Stimulated activated naive CD4-positive, alpha-beta T cell (primary cell): ENCODE measurements around the gene MYOM1.
"Not testable (repeated sequence)": the region's sequence is repeated elsewhere in the genome, so short reads cannot be mapped to it uniquely, and the experiment has no call there.

Experiments
- DNase-seq, 6 experiments: peaks; one replicate each; lab custom pipeline; 2025; lab: John Stamatoyannopoulos, UW

The MYOM1 gene

DNA sequence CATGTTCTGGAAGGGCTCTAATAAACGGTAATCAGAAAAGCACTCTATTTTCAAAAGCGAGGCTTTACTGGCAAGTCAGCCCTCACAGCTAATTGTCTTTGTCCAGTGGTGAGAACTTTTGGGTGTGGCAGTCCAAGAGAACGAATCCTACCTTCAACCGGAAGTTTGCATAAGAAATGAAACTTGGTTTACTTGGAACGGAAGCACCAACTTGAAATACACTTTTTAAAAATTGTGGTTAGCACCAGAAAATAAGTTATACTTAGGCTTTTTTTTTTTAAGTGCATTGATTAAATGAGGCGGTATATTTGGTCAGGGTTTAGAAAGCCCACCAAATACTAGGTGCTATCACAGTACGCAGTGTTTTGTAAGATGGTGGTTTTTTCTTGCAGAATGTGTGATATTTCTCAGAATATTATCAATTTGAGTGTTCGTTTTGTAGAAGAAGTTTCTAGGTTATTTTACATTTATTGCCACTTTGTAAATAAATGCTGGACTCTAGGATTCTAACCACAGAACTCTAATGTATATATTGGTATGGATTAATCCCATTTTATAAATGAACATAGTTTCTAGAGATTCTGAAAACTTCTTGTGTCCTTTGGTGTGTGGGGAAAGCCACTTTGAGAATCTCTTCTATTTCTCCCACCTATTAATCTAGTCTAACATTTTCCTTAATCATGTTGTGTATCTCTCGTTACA lies 29.0 kb upstream of the MYOM1 start:
- DNase-seq, result peak in 3 of 6 experiments; percentile 40 to 46 (median 42)

DNA sequence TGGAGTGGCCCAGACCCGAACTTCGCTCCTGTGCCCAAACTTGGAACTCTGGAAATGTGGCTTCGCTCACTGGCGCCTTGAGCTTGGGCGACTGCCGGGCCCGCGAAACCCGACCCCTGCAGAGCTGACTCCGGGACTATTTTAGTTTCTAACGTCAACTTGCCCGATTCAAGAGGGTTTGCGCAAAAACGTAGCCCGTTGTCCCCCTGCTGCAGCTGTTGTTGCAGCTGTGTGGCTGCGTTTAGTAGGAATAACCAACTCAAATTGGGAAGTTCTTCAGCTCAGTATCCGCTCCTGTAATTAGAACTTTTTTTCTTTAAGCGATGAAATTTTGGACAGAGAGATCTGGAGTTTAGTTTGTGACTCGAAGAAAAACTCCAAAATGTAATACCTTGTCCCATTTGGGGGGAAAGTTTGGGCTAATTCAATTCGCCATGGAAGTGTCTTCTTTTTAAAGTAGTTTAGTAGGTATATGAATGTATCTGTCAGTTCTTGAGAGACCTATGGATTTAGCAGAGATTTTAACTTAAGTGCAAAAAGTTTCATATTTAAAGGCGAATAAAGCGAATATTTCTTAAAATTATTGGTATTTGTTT lies 28.4 kb upstream of the MYOM1 start:
- DNase-seq, result peak in 1 of 6 experiments; percentile 29

DNA sequence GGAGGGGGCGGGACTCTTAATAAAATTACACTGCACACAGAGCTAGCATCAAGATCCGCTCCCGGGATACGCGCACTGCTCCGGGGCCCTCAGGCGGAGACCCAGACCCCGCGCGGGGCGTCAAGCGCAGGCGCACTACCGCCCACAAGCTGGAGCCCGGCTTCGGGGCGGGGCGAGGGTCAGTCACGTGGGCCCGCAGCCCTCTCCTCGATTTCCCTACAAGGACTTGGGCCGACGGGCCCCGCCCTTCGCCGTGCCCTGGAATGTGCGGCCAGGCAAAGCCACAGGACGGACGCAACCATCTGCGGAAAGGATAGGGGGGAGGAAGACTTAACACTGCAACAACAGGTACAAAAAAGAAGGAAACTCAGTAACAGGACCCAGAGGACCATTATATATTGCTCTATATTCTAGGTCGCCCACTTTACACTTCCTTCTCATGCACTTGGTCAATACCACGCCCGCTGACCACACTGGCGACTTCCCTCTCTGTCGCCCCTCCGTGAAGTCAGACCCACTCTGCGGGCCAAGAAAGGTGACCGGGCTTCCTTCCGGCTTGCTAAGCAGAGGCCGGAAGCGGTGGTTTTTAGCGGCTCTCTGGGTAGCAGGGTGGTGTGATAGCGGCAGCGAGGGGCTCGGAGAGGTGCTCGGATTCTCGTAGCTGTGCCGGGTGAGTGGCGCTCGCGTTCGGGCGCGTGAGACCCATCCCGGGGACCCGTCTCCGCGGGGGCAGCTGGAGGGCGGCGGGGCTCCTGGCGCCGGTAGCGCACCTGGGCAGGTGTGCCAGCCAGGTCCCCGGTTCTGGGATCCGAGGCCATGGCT lies 27.7 kb upstream of the MYOM1 start, which contains the start of gene MYL12A:
Gene MYL12A (plus strand): TSS at position 562 of the 822 bp plus-strand sequence. CDS start 5,447 bp downstream, outside the sequence.
- DNase-seq, result peak; percentile 82 to 92 (median 85)

DNA sequence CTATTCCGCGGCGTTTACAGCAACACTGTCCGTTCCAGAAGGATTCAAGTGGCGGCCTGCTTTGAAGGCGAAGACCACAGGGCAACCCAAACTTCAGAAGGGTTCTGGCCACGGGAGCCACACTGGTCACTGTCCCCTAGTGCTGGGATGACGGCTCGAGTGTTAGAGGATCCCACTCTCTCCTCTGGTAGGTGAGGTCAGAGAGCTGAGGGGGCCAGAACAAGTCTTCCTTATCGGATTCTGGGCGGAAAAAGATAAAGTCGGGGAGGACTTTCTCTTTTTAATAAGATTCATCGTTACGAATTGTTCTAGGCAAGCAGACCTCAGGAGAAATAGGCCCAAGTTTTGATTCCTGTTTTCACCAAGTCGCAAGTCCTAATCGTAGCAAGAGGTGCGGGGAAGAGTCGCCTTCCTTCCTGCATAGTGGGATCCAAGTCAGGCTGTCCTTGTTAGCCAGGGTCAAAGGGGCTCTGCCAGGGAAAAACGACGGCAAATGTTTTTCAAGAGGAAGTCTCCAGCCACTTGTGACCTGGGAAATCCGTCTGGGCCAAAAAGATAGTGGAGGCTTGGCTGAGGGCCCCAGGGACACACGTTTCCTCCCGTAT lies 27.0 kb upstream of the MYOM1 start:
- peak in 3 of 6 experiments; percentile 12 to 61 (median 15) for DNase-seq

GRCh38 chr18:3245853-3246634 lies 26.3 kb upstream of the MYOM1 start:
- peak; percentile 65 to 74 (median 69) for DNase-seq

DNA sequence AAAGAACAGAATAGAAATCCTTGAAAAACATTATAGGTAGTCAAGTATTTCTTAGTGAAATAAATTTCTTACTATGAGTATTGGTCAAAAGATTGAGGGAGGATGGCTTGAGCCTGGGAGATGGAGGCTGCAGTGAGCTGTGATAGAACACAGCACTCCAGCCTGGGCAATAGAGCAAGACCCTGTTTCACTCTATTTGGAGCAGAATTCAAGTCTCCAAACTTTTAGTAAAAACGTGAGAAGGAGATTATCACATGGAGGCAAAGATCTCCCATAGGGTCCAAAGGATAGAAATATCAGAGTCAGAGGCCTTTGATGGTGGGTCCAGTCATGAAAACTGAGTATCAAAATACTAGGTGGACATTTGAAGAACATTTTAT lies 25.4 kb upstream of the MYOM1 start:
- no peak for DNase-seq

DNA sequence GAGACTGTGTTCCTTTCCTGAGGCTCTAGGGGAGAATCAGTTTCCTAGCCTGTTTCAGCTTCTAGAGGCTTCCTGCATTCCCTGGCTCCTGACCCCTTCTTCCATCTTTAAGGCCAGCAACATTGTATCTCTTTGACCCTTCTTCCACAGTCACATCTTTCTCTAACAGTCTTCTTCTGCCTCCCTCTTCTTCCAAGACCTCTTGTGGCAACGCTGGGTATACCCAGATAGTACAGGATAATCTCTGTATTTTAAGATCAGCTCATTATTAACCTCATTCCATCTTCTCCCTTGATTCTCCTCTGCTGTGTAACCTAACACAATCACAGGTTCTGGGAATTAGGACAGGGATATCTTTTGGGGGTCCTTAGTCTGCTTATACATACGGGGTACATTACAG lies 19.0 kb upstream of the MYOM1 start:
- DNase-seq, result no peak

DNA sequence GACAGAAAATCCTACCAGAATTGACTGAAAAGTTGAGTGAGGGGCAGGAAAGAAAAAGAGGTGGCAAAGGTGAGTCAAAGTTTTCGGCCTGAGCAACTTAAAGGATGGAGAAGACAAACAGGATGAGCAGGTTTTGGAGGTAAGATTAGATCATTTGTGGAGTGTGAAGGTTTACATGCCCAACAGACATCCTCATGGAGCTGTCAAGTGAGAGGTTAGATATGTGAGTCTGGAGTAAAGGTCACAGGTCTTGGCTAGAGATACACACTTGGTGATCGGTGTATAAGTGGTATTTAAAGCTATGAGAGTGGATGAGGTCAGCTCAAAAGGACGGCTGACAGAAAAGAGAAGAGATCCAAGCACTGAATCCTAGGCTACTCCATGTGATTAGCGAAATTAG lies 16.7 kb upstream of the MYOM1 start:
- DNase-seq, result no peak

- DNase-seq, result no peak
Observed at GRCh38 chr18:3235846-3236245, 16.1 kb upstream of the MYOM1 start.

DNA sequence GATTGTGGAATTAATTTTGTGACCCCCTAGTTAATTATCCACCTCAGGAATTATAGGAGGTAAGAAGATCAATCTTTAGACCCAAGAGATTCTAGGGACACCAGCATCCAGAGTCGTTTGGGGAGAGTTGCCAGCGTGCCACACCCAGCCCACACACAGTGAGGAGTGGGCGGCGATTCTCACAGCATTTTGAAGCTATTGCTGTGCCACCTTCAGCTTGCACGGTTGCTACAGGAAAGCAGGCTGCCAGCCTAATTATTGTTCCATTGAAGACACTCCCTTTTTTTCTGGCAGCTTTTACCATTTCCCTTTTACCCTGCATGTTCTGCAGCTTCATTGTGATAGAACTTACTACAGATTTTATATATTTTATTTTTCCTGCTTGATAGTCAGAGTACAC lies 14.7 kb upstream of the MYOM1 start:
- no peak for DNase-seq

GRCh38 chr18:3233433-3234168 lies 13.8 kb upstream of the MYOM1 start:
- no peak for DNase-seq

- no peak for DNase-seq
Observed at GRCh38 chr18:3233004-3233403, 13.2 kb upstream of the MYOM1 start.

GRCh38 chr18:3230401-3231334 lies 10.9 kb upstream of the MYOM1 start:
- DNase-seq, result no peak

DNA sequence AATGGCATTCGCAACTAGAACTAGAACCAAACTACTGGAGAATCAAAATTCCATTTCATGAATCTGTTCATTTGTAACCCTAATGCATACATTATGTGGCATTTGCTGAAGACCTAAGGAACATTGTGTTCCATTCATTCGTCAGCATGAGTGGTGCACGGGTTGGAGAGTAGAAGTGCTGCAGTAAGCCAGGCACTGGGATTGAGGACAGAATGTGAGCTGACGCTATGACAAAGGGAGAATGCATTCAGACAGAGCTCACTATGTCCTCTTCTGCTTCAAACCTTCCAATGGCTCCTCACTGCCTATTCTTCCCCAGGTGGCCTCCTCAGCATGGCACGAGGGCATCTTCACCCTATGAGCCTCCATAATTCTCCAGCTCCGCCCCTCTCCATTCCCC lies 6.3 kb upstream of the MYOM1 start:
- DNase-seq, result no peak

GRCh38 chr18:3225588-3225987 lies 5.8 kb upstream of the MYOM1 start:
- no peak for DNase-seq

- no peak for DNase-seq
Observed at GRCh38 chr18:3224223-3224622, 4.5 kb upstream of the MYOM1 start.

DNA sequence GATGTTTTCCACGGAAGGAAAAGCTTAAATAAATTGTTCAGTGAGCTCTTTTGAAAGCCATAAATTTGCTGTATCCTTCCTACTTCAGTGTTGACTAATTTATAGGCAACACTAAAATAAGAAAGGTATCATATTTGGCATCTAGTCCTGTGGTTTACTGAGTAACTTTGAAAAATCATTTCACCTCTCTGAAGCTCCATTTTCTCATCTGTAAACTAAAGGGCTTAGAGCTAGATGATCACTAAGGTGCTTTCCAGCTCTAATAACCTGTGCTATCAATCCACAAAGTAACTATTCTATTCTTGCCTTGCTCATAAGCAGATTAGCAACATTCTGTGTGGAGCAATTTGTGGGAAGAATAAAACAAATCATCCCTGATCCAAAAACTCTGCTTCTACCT lies 3.6 kb upstream of the MYOM1 start:
- no peak for DNase-seq

DNA sequence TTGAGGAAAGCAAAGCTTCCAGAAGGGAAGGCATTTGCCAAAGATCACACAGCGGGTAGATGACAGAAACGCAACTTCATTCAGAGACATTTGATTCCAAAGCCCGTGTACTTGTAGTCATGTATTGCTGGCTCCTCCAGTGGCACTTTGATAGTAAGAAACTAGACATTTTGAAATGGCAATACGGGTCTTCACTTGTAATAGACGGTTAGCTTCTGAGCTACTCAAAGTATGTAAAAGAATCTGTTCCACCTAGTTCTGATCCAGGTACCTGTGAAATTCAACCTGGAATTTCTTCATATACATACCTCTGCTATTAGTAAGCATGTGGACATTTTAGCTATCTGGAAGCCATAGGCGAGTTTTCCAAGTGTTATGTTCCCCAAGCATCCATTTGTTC lies 1.7 kb upstream of the MYOM1 start:
- no peak for DNase-seq

DNA sequence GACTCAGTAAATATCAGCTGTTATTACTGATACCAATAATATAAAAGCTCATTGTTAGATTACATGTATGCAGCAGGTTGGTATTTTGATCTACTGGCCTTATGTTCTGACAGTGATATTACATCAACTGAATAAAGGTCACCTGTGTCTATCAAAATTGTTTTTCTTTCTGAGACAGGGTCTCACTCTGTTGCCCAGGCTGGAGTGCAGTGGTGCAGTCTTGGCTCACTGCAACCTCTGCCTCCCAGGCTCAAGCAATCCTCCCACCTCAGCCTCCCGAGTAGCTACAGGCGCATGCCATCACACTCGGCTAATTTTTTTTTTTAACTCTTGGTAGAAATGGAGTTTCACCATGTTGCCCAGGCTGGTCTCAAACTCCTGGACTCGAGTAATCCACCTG lies 1.1 kb upstream of the MYOM1 start:
- DNase-seq, result not testable (repeated sequence)

DNA sequence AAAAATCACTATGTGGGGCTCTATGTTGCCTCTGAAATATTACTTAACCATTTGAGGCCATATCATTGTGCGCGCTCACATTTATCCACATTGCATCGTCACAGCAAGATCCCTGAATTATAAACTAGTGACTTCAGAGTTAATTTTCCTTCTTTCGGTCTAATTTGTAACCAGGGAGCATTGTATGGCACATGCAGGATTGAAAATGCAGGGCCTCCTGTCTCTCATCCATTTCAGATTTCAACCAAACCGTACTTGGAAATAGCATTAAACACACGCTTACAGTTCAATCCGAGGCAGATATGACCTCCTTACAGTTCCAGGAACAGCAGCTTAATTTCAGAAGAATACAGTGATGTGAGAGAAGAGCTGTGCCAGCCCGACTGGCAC lies 532 bp downstream of the MYOM1 start:
- DNase-seq, result no peak
